Nephron progenitor cell (in vitro differentiated cells): ENCODE results near the gene SULT2B1.

Experiments used
- DNase-seq: peaks from one replicate; pipeline ENCODE4 v3.0.0; 2021
- H3K27ac Mint-ChIP-seq: 2 replicates; pipeline ENCODE4 v1.8.0; 2021; ENCODE audit warnings: mild to moderate bottlenecking, moderate library complexity, mixed read lengths
- H3K27me3 Mint-ChIP-seq: 2 replicates; pipeline ENCODE4 v1.8.0; 2021; ENCODE audit warnings: mild to moderate bottlenecking, low read depth, mixed read lengths; ENCODE audit not compliant: poor library complexity
- H3K36me3 Mint-ChIP-seq: 2 replicates; pipeline ENCODE4 v1.8.0; 2021; ENCODE audit warnings: low read depth, mixed read lengths
- H3K4me1 Mint-ChIP-seq: 2 replicates; pipeline ENCODE4 v1.8.0; 2021; ENCODE audit warnings: mixed read lengths
- H3K4me3 Mint-ChIP-seq: 2 replicates; pipeline ENCODE4 v1.8.0; 2021; ENCODE audit warnings: mild to moderate bottlenecking, moderate library complexity, mixed read lengths
- H3K9me3 Mint-ChIP-seq: 2 replicates; pipeline ENCODE4 v1.8.0; 2021; ENCODE audit warnings: mild to moderate bottlenecking, moderate library complexity, mixed read lengths
- CTCF ChIP-seq: fragments of 200-600 bp; sonication (generic); IDR thresholded peaks from 2 replicates; pipeline ENCODE4 v1.5.0; 2021; ENCODE audit warnings: antibody characterized with exemption

The SULT2B1 gene

GRCh38 chr19:48544856-48545750, 6.9 kb upstream of the SULT2B1 start:
- peak; percentile 28 for DNase-seq
- H3K27ac Mint-ChIP-seq, result no peak overlapping the region
- peaks cover 22% of the 10 kb centered on the region for H3K27me3 Mint-ChIP-seq
- no peaks in the 10 kb centered on the region for H3K9me3 Mint-ChIP-seq
- TF ChIP-seq CTCF, result no peak
- peaks cover 12% of the 10 kb centered on the region for H3K4me1 Mint-ChIP-seq
- H3K4me3 Mint-ChIP-seq, result no peak overlapping the region
- no peaks in the 10 kb centered on the region for H3K36me3 Mint-ChIP-seq

GRCh38 chr19:48547722-48548121, 4.2 kb upstream of the SULT2B1 start:
- H3K27ac Mint-ChIP-seq, result no peak overlapping the region
- no peaks in the 10 kb centered on the region for H3K36me3 Mint-ChIP-seq
- H3K4me1 Mint-ChIP-seq, result peaks cover 7% of the 10 kb centered on the region
- TF ChIP-seq CTCF, result no peak
- H3K27me3 Mint-ChIP-seq, result peaks cover 17% of the 10 kb centered on the region
- no peak for DNase-seq
- H3K4me3 Mint-ChIP-seq, result no peak overlapping the region
- H3K9me3 Mint-ChIP-seq, result no peaks in the 10 kb centered on the region

- TF ChIP-seq CTCF, result no peak
- no peak for DNase-seq
- H3K36me3 Mint-ChIP-seq, result no peaks in the 10 kb centered on the region
- no peak overlapping the region for H3K4me3 Mint-ChIP-seq
- peaks cover 1% of the 10 kb centered on the region for H3K4me1 Mint-ChIP-seq
- H3K27me3 Mint-ChIP-seq, result peaks cover 17% of the 10 kb centered on the region
- H3K27ac Mint-ChIP-seq, result no peak overlapping the region
- no peaks in the 10 kb centered on the region for H3K9me3 Mint-ChIP-seq
Observed at GRCh38 chr19:48548253-48548911, 3.6 kb upstream of the SULT2B1 start.

- Mint-ChIP-seq H3K36me3 (no peaks in the 10 kb centered on the region), H3K9me3 (no peaks in the 10 kb centered on the region), H3K4me3 (no peak overlapping the region), H3K27me3 (peaks cover 17% of the 10 kb centered on the region), H3K4me1 (peaks cover 10% of the 10 kb centered on the region), H3K27ac (no peak overlapping the region)
- no peak for TF ChIP-seq CTCF
- DNase-seq, result no peak
Observed at GRCh38 chr19:48549380-48549779, 2.6 kb upstream of the SULT2B1 start.

GRCh38 chr19:48552406-48553322, 692 bp downstream of the SULT2B1 start:
- DNase-seq, result no peak
- TF ChIP-seq CTCF, result no peak
- Mint-ChIP-seq H3K9me3 (no peaks in the 10 kb centered on the region), H3K4me3 (no peak overlapping the region), H3K36me3 (no peaks in the 10 kb centered on the region), H3K27ac (no peak overlapping the region), H3K4me1 (peaks cover 36% of the 10 kb centered on the region), H3K27me3 (peaks cover 9% of the 10 kb centered on the region)
